HCT116 (cell line): Measurements from ENCODE around the gene NID2. TPM values are rescaled to one million over a fixed set of nuclear protein-coding genes. Genes with fewer than 3 reads are reported as not detected.

Source experiments
- ATAC-seq: fragments of 200-7000 bp; cut with Tn5 transposase; 2 replicates; pipeline ENCODE4 v1.9.1; 2020; ENCODE audit warnings: mild to moderate bottlenecking, moderate library complexity
- BruUV-seq: library from RNA; stranded (reverse); fragments of 400-500 nt; replicated peaks from 2 replicates; lab custom pipeline; 2021; lab: Mats Ljungman, UMichigan
- CTCF ChIA-PET: fragments of 300-600 bp; sonication (Branson Sonifier 250); formaldehyde crosslinking; loops from one replicate; lab custom pipeline; 2021; ENCODE audit warnings: antibody characterized with exemption; lab: Charles Lee
- POLR2A ChIA-PET: fragments of 300-600, 350-600 bp; sonication (Branson Sonifier 250); formaldehyde crosslinking; loops from one replicate; lab custom pipeline; 2021; ENCODE audit warnings: antibody characterized with exemption; lab: Charles Lee
- RAD21 ChIA-PET, 2 experiments: fragments of 300-600 bp; sonication (Branson Sonifier 250); formaldehyde crosslinking; loops; one replicate each; lab custom pipeline; 2023; ENCODE audit warnings: low total read pairs in 2 of 2; ENCODE audit not compliant: uncharacterized antibody in 2 of 2, unreplicated experiment in 2 of 2, low non-redundant PET in 1 of 2; lab: Charles Lee
- DNase-seq: peaks from one replicate; pipeline ENCODE4 v3.0.0-alpha.2; 2010; ENCODE audit warnings: low read depth, low spot score
- H2AFZ ChIP-seq: fragments of 200-600 bp; shearing (Covaris generic), sonication (generic); 2 replicates; pipeline ENCODE4 v1.6.1; 2017; ENCODE audit warnings: low read depth, mixed run types, mixed read lengths, antibody characterized with exemption, low read length; ENCODE audit not compliant: poor library complexity, severe bottlenecking
- H3K27ac ChIP-seq: 2 replicates; pipeline ENCODE4 v1.5.1; 2012; ENCODE audit warnings: low read depth, low read length
- H3K27me3 ChIP-seq: fragments of 200-600 bp; sonication (generic); 2 replicates; pipeline ENCODE4 v1.6.1; 2016; ENCODE audit warnings: mixed run types, low read length, mixed read lengths; ENCODE audit not compliant: insufficient read depth
- H3K36me3 ChIP-seq, 2 experiments: fragments of 200-500 bp in 1 of 2; fragments of 200-600 bp in 1 of 2; sonication (Bioruptor generic) in 1 of 2; sonication (generic) in 1 of 2; 2 replicates each; pipeline versions ENCODE4 v1.5.1 to v1.6.1; 2014 to 2016; ENCODE audit warnings: low read length in 2 of 2, inconsistent platforms in 1 of 2, mixed read lengths in 1 of 2, mixed run types in 1 of 2; ENCODE audit not compliant: insufficient read depth in 2 of 2, control insufficient read depth in 1 of 2
- H3K4me1 ChIP-seq, 2 experiments: fragments of 200-600 bp in 1 of 2; sonication (generic) in 1 of 2; 2 replicates each; pipeline versions ENCODE4 v1.5.1 to v1.6.1; 2012 to 2017; ENCODE audit warnings: low read length in 2 of 2, inconsistent platforms in 1 of 2, mild to moderate bottlenecking in 1 of 2, mixed read lengths in 1 of 2, mixed run types in 1 of 2, moderate library complexity in 1 of 2; ENCODE audit not compliant: insufficient read depth in 2 of 2, control insufficient read depth in 1 of 2
- H3K4me2 ChIP-seq: fragments of 200-600 bp; sonication (generic); 2 replicates; pipeline ENCODE4 v1.6.1; 2017; ENCODE audit warnings: mixed run types, low read length, mixed read lengths
- H3K4me3 ChIP-seq, 2 experiments: fragments of 200-600 bp in 1 of 2; sonication (generic) in 1 of 2; replicated peaks in 1 of 2; 2 replicates each; pipeline ENCODE4 v1.5.1; 2011 to 2016; ENCODE audit warnings: low read length in 2 of 2, control low read depth in 1 of 2, low read depth in 1 of 2, mild to moderate bottlenecking in 1 of 2, mixed read lengths in 1 of 2, mixed run types in 1 of 2
- H3K79me2 ChIP-seq: fragments of 200-600 bp; sonication (generic); 2 replicates; pipeline ENCODE4 v1.6.1; 2017; ENCODE audit warnings: mild to moderate bottlenecking, mixed run types, low read length, moderate library complexity, mixed read lengths; ENCODE audit not compliant: insufficient read depth
- H3K9ac ChIP-seq: fragments of 200-600 bp; sonication (generic); 2 replicates; pipeline ENCODE4 v1.6.1; 2016; ENCODE audit warnings: low read length, mixed read lengths
- H3K9me2 ChIP-seq: fragments of 200-600 bp; sonication (generic), shearing (Covaris generic); 2 replicates; pipeline ENCODE4 v1.6.1; 2017; ENCODE audit warnings: mixed run types, mild to moderate bottlenecking, moderate library complexity; ENCODE audit not compliant: insufficient read depth
- H3K9me3 ChIP-seq, 2 experiments: fragments of 200-500 bp in 1 of 2; fragments of 200-600 bp in 1 of 2; sonication (Bioruptor generic) in 1 of 2; sonication (generic) in 1 of 2; 2 replicates each; pipeline ENCODE4 v1.6.1; 2014 to 2017; ENCODE audit warnings: low read length in 2 of 2, mixed read lengths in 2 of 2, inconsistent platforms in 1 of 2, low read depth in 1 of 2, mild to moderate bottlenecking in 1 of 2, mixed run types in 1 of 2, moderate library complexity in 1 of 2; ENCODE audit not compliant: control insufficient read depth in 1 of 2, insufficient read depth in 1 of 2
- H4K20me1 ChIP-seq: fragments of 200-600 bp; sonication (generic), shearing (Covaris generic); 2 replicates; pipeline ENCODE4 v1.6.1; 2017; ENCODE audit warnings: mixed run types, mild to moderate bottlenecking, moderate library complexity; ENCODE audit not compliant: insufficient read depth
- CBX3 ChIP-seq: IDR thresholded peaks from 2 replicates; pipeline ENCODE4 v1.6.1; 2012; ENCODE audit warnings: low read depth
- EGR1 ChIP-seq: IDR thresholded peaks from 2 replicates; pipeline ENCODE4 v1.6.1; 2012; ENCODE audit warnings: low read depth
- EZH2phosphoT487 ChIP-seq: fragments of 200-600 bp; IDR thresholded peaks from 2 replicates; pipeline ENCODE4 v1.6.1; 2018; ENCODE audit warnings: antibody characterized with exemption, borderline replicate concordance
- FOSL1 ChIP-seq: IDR thresholded peaks from 2 replicates; pipeline ENCODE4 v1.6.1; 2012; ENCODE audit warnings: low read depth
- POLR2A ChIP-seq: IDR thresholded peaks from 2 replicates; pipeline ENCODE4 v1.7.0; 2011; ENCODE audit warnings: borderline replicate concordance; ENCODE audit not compliant: insufficient read depth, insufficient read length; ENCODE audit errors: extremely low read depth
- RAD21 ChIP-seq: IDR thresholded peaks from 2 replicates; pipeline ENCODE4 v1.6.1; 2012; ENCODE audit warnings: low read depth, mild to moderate bottlenecking
- SRF ChIP-seq: IDR thresholded peaks from 2 replicates; pipeline ENCODE4 v1.6.1; 2012; ENCODE audit warnings: low read depth
- YY1 ChIP-seq: IDR thresholded peaks from 2 replicates; pipeline ENCODE4 v1.6.1; 2011; ENCODE audit warnings: low read length, low read depth, moderate library complexity, mild to moderate bottlenecking; ENCODE audit not compliant: insufficient replicate concordance; ENCODE audit errors: extremely low read depth
- intact Hi-C: fragments of 100-400 bp; cut with micrococcal nuclease; formaldehyde crosslinking; loops from 2 replicates; pipeline ENCODE4 v1.10.0; 2022
- total RNA-seq: library from RNA; stranded (reverse); gene quantifications from one replicate; pipeline ENCODE4 v1.2.1, GENCODE V29; 2021; ENCODE audit not compliant: unreplicated experiment
- TF ChIP-seq, protein P1 (sequence below): IDR thresholded peaks from 2 replicates; pipeline ENCODE4 v1.6.1; 2012; ENCODE audit warnings: low read depth
- TF ChIP-seq, protein P2 (sequence below): IDR thresholded peaks from 2 replicates; pipeline ENCODE4 v1.6.1; 2011; ENCODE audit warnings: mild to moderate bottlenecking, low read length, moderate library complexity; ENCODE audit not compliant: insufficient replicate concordance; ENCODE audit errors: extremely low read depth

The NID2 gene
- total RNA-seq, 1 experiment from 2014 or later = 0.84 TPM

DNA sequence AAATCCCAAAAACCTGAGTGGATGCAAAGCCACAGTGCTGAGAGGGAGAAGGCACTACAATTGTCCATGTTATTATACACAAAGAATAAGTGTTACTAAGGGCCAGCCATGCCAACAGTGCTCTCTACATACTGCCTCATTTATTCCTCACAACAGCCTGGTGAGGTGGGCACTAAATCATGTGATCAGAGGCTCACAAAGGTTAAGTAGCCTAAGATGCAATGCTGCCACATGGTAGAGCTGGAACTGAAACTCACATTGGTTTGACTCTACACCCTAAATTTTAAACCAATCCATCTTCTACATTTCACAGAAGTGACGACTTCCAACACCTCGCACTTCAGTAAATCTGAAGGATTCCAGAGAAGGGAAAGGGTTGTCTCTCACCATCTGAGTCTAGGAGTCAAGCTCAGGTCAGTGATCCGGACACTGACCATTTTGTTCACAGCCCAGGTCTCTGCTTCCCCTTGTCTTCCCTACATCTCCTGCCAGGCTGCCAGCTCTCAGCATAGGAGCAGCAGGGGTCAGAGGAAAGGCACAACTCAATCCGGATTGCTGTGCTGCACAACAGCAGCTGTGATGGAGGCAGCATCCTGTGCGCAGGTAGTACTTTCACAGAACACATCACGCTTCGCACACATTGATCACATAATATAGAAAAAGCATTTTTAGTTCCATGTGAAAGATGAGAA, 29.6 kb downstream of the NID2 start:
- H3K9me2 ChIP-seq = no peaks in the 10 kb centered on the region
- TF ChIP-seq EGR1 (no peak), SRF (no peak), YY1 (no peak), FOSL1 (no peak), CBX3 (no peak), RAD21 (no peak), EZH2phosphoT487 (no peak), POLR2A (no peak)
- TF ChIP-seq, protein P1, sequence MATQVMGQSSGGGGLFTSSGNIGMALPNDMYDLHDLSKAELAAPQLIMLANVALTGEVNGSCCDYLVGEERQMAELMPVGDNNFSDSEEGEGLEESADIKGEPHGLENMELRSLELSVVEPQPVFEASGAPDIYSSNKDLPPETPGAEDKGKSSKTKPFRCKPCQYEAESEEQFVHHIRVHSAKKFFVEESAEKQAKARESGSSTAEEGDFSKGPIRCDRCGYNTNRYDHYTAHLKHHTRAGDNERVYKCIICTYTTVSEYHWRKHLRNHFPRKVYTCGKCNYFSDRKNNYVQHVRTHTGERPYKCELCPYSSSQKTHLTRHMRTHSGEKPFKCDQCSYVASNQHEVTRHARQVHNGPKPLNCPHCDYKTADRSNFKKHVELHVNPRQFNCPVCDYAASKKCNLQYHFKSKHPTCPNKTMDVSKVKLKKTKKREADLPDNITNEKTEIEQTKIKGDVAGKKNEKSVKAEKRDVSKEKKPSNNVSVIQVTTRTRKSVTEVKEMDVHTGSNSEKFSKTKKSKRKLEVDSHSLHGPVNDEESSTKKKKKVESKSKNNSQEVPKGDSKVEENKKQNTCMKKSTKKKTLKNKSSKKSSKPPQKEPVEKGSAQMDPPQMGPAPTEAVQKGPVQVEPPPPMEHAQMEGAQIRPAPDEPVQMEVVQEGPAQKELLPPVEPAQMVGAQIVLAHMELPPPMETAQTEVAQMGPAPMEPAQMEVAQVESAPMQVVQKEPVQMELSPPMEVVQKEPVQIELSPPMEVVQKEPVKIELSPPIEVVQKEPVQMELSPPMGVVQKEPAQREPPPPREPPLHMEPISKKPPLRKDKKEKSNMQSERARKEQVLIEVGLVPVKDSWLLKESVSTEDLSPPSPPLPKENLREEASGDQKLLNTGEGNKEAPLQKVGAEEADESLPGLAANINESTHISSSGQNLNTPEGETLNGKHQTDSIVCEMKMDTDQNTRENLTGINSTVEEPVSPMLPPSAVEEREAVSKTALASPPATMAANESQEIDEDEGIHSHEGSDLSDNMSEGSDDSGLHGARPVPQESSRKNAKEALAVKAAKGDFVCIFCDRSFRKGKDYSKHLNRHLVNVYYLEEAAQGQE = no peak
- TF ChIP-seq, protein P2, sequence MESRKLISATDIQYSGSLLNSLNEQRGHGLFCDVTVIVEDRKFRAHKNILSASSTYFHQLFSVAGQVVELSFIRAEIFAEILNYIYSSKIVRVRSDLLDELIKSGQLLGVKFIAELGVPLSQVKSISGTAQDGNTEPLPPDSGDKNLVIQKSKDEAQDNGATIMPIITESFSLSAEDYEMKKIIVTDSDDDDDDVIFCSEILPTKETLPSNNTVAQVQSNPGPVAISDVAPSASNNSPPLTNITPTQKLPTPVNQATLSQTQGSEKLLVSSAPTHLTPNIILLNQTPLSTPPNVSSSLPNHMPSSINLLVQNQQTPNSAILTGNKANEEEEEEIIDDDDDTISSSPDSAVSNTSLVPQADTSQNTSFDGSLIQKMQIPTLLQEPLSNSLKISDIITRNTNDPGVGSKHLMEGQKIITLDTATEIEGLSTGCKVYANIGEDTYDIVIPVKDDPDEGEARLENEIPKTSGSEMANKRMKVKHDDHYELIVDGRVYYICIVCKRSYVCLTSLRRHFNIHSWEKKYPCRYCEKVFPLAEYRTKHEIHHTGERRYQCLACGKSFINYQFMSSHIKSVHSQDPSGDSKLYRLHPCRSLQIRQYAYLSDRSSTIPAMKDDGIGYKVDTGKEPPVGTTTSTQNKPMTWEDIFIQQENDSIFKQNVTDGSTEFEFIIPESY = no peak
- H3K4me3 ChIP-seq = no peak overlapping the region
- ChIA-PET CTCF (no interaction called here), POLR2A (no interaction called here), RAD21 (no interaction called here)
- no peaks in the 10 kb centered on the region for H3K36me3 ChIP-seq
- H3K4me1 ChIP-seq = peaks cover 0 to 7% of the 10 kb centered on the region in 2 experiments; a peak in 1 of 4 replicates
- no peak overlapping the region for H3K9ac ChIP-seq
- H3K27ac ChIP-seq = no peak overlapping the region
- no peaks in the 10 kb centered on the region for H4K20me1 ChIP-seq
- ATAC-seq (no peak), DNase-seq (no peak)
- H3K27me3 ChIP-seq = no peaks in the 10 kb centered on the region
- H3K9me3 ChIP-seq = no peaks in the 10 kb centered on the region
- no peaks in the 10 kb centered on the region for H3K79me2 ChIP-seq
- no peak overlapping the region for H3K4me2 ChIP-seq
- no TSS peak for BruUV-seq
- intact Hi-C loops = no loop called here
- no peak overlapping the region for H2AFZ ChIP-seq
